HL-60 (cell line): ENCODE results near the gene PRSS27.

Experiments
- POLR2AphosphoS5 ChIP-seq: IDR thresholded peaks from 2 replicates; pipeline ENCODE4 v1.6.1; 2012; ENCODE audit warnings: low read depth
- TF ChIP-seq, protein P1 (sequence below): IDR thresholded peaks from one replicate; pipeline ENCODE4 v1.5.1; 2011; ENCODE audit warnings: low read length, control low read depth, inconsistent platforms; ENCODE audit not compliant: insufficient read depth

DNA sequence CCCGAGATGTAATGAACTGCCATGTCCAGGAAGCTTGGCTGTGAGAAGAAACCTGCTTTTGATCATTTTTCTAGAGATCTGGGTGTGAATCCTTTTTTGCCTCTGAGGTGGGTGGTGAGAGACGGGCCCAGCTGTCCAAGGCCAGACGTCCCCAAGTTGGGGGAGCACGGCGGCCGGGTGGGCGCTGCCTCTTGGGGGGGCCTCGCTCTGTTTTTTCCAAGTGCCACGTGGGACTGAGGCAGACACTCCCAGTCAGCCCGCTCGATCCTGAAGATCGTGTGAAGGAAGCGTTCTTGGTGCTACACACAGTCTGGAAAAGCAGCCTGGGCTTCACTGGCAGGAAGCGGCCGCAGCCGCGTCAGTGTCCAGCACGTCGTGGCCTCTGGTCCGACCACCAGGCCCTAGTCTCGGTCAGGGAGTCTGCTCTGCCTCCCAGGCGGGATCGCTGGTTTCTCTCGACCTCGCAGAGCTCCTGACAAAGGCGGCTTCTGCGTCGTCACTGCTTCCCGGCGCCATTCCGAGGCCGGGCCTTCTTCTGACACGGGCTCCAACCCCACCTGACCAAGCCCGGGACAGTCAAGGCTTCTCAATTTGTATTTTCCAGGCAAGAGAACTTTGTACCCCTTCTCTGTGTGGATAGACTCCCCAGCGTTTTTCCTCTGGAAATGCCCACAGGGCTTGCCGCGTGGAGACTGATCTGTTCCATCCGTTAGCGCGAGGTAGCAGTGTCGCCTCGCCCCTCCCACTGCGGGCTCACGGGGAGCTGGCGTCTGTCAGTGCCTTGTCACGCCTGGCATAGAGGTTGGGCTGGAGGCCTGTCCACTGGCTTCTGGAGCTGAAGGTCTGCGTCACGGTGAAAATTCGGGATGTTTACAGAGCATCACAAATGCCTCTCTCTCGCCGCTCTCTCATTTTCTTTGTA is 12.4 kb downstream of the PRSS27 start:
- TF ChIP-seq, protein P1, sequence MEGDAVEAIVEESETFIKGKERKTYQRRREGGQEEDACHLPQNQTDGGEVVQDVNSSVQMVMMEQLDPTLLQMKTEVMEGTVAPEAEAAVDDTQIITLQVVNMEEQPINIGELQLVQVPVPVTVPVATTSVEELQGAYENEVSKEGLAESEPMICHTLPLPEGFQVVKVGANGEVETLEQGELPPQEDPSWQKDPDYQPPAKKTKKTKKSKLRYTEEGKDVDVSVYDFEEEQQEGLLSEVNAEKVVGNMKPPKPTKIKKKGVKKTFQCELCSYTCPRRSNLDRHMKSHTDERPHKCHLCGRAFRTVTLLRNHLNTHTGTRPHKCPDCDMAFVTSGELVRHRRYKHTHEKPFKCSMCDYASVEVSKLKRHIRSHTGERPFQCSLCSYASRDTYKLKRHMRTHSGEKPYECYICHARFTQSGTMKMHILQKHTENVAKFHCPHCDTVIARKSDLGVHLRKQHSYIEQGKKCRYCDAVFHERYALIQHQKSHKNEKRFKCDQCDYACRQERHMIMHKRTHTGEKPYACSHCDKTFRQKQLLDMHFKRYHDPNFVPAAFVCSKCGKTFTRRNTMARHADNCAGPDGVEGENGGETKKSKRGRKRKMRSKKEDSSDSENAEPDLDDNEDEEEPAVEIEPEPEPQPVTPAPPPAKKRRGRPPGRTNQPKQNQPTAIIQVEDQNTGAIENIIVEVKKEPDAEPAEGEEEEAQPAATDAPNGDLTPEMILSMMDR, result no peak
- TF ChIP-seq POLR2AphosphoS5, result no peak
